ENCODE data around the gene ENTPD2. TPM values are rescaled to one million over a fixed set of nuclear protein-coding genes. Genes with fewer than 3 reads are reported as not detected.
A peak's percentile ranks its signal among the peaks of the same experiment; 100 is the strongest.
"Not testable (repeated sequence)": the region's sequence is repeated elsewhere in the genome, so short reads cannot be mapped to it uniquely, and the experiment has no call there.

The ENTPD2 gene
- total RNA-seq, 1 experiment from 2014 or later = not detected

GRCh38 chr9:137062798-137063197 lies 8.9 kb upstream of the ENTPD2 start:
- DNase-seq; H3K36me3 ChIP-seq (replicated peaks; ENCODE audit: control insufficient read depth, insufficient read depth, low read length); H3K27me3 ChIP-seq (ENCODE audit: control insufficient read depth, insufficient read depth, low read length); H3K4me3 ChIP-seq (ENCODE audit: insufficient read depth, low read depth, low read length): not testable (repeated sequence)

GRCh38 chr9:137062384-137062783 lies 8.5 kb upstream of the ENTPD2 start:
- H3K27me3 ChIP-seq (ENCODE audit: control insufficient read depth, insufficient read depth, low read length) = no peaks in the 10 kb centered on the region
- peaks cover 8% of the 10 kb centered on the region for H3K36me3 ChIP-seq (replicated peaks; ENCODE audit: control insufficient read depth, insufficient read depth, low read length)
- no peak overlapping the region for H3K4me3 ChIP-seq (ENCODE audit: insufficient read depth, low read depth, low read length)
- no peak for DNase-seq

GRCh38 chr9:137058521-137059234 lies 4.8 kb upstream of the ENTPD2 start:
- no peak overlapping the region for H3K4me3 ChIP-seq (ENCODE audit: insufficient read depth, low read depth, low read length)
- H3K36me3 ChIP-seq (replicated peaks; ENCODE audit: control insufficient read depth, insufficient read depth, low read length) = no peaks in the 10 kb centered on the region
- H3K27me3 ChIP-seq (ENCODE audit: control insufficient read depth, insufficient read depth, low read length) = peaks cover 17% of the 10 kb centered on the region
- no peak for DNase-seq

GRCh38 chr9:137057545-137057944 lies 3.7 kb upstream of the ENTPD2 start:
- no peak overlapping the region for H3K4me3 ChIP-seq (ENCODE audit: insufficient read depth, low read depth, low read length)
- DNase-seq = no peak
- peaks cover 28% of the 10 kb centered on the region for H3K27me3 ChIP-seq (ENCODE audit: control insufficient read depth, insufficient read depth, low read length)
- H3K36me3 ChIP-seq (replicated peaks; ENCODE audit: control insufficient read depth, insufficient read depth, low read length) = no peaks in the 10 kb centered on the region

GRCh38 chr9:137056739-137057415 lies 3.0 kb upstream of the ENTPD2 start:
- no peak for DNase-seq
- H3K27me3 ChIP-seq (ENCODE audit: control insufficient read depth, insufficient read depth, low read length) = peaks cover 32% of the 10 kb centered on the region
- H3K36me3 ChIP-seq (replicated peaks; ENCODE audit: control insufficient read depth, insufficient read depth, low read length) = no peaks in the 10 kb centered on the region
- no peak overlapping the region for H3K4me3 ChIP-seq (ENCODE audit: insufficient read depth, low read depth, low read length)

GRCh38 chr9:137055385-137056364 lies 1.8 kb upstream of the ENTPD2 start:
- no peak overlapping the region for H3K4me3 ChIP-seq (ENCODE audit: insufficient read depth, low read depth, low read length)
- H3K27me3 ChIP-seq (ENCODE audit: control insufficient read depth, insufficient read depth, low read length) = peaks cover 32% of the 10 kb centered on the region
- H3K36me3 ChIP-seq (replicated peaks; ENCODE audit: control insufficient read depth, insufficient read depth, low read length) = no peaks in the 10 kb centered on the region
- peak; percentile 78 for DNase-seq

- no peak for DNase-seq
- H3K4me3 ChIP-seq (ENCODE audit: insufficient read depth, low read depth, low read length) = no peak overlapping the region
- H3K36me3 ChIP-seq (replicated peaks; ENCODE audit: control insufficient read depth, insufficient read depth, low read length) = no peaks in the 10 kb centered on the region
- H3K27me3 ChIP-seq (ENCODE audit: control insufficient read depth, insufficient read depth, low read length) = peaks cover 36% of the 10 kb centered on the region
These were observed 1.1 kb upstream of the ENTPD2 start for GRCh38 chr9:137054932-137055384.

GRCh38 chr9:137052998-137053943 lies 590 bp downstream of the ENTPD2 start:
- Histone ChIP-seq H3K27me3 (ENCODE audit: control insufficient read depth, insufficient read depth, low read length) (peaks cover 50% of the 10 kb centered on the region), H3K4me3 (ENCODE audit: insufficient read depth, low read depth, low read length) (peak overlapping the region; percentile 43), H3K36me3 (replicated peaks; ENCODE audit: control insufficient read depth, insufficient read depth, low read length) (no peaks in the 10 kb centered on the region)
- peak; percentile 89 for DNase-seq

GRCh38 chr9:137052293-137052692 lies 1.6 kb downstream of the ENTPD2 start:
- H3K27me3 ChIP-seq (ENCODE audit: control insufficient read depth, insufficient read depth, low read length) = peaks cover 57% of the 10 kb centered on the region
- H3K36me3 ChIP-seq (replicated peaks; ENCODE audit: control insufficient read depth, insufficient read depth, low read length) = no peaks in the 10 kb centered on the region
- no peak overlapping the region for H3K4me3 ChIP-seq (ENCODE audit: insufficient read depth, low read depth, low read length)
- no peak for DNase-seq

GRCh38 chr9:137051145-137051724 lies 2.6 kb downstream of the ENTPD2 start:
- no peak for DNase-seq
- Histone ChIP-seq H3K36me3 (replicated peaks; ENCODE audit: control insufficient read depth, insufficient read depth, low read length) (no peaks in the 10 kb centered on the region), H3K27me3 (ENCODE audit: control insufficient read depth, insufficient read depth, low read length) (peaks cover 61% of the 10 kb centered on the region), H3K4me3 (ENCODE audit: insufficient read depth, low read depth, low read length) (no peak overlapping the region)

GRCh38 chr9:137050570-137050969 lies 3.3 kb downstream of the ENTPD2 start:
- no peak for DNase-seq
- Histone ChIP-seq H3K27me3 (ENCODE audit: control insufficient read depth, insufficient read depth, low read length) (peaks cover 62% of the 10 kb centered on the region), H3K36me3 (replicated peaks; ENCODE audit: control insufficient read depth, insufficient read depth, low read length) (no peaks in the 10 kb centered on the region), H3K4me3 (ENCODE audit: insufficient read depth, low read depth, low read length) (no peak overlapping the region)

- H3K4me3 ChIP-seq (ENCODE audit: insufficient read depth, low read depth, low read length) = no peak overlapping the region
- H3K36me3 ChIP-seq (replicated peaks; ENCODE audit: control insufficient read depth, insufficient read depth, low read length) = no peaks in the 10 kb centered on the region
- H3K27me3 ChIP-seq (ENCODE audit: control insufficient read depth, insufficient read depth, low read length) = peaks cover 67% of the 10 kb centered on the region
- DNase-seq = peak; percentile 94
These were observed 4.1 kb downstream of the ENTPD2 start for GRCh38 chr9:137049544-137050449.
